Measurements from ENCODE around the gene RBMXL3. TPM values are rescaled to one million over a fixed set of nuclear protein-coding genes. Genes with fewer than 3 reads are reported as not detected.

The RBMXL3 gene
- total RNA-seq, 1 donor from 2014 or later: not detected

GRCh38 chrX:115229337-115230003 lies 40.3 kb downstream of the RBMXL3 start:
- Histone ChIP-seq H3K4me3 (ENCODE audit: low read depth, low read length) (no peak overlapping the region), H3K27me3 (ENCODE audit: control insufficient read depth, insufficient read depth, low read length) (peaks cover 5% of the 10 kb centered on the region), H3K36me3 (ENCODE audit: control insufficient read depth, insufficient read depth, low read length) (no peaks in the 10 kb centered on the region)
- no peak for DNase-seq (ENCODE audit: low read depth)
- no peak for TF ChIP-seq CTCF (IDR thresholded peaks at IDR 0.05; ENCODE audit: insufficient read depth, low read length, poor library complexity, severe bottlenecking)

GRCh38 chrX:115232933-115233496 lies 43.8 kb downstream of the RBMXL3 start:
- Histone ChIP-seq H3K27me3 (ENCODE audit: control insufficient read depth, insufficient read depth, low read length) (peaks cover 5% of the 10 kb centered on the region), H3K4me3 (ENCODE audit: low read depth, low read length) (peak overlapping the region; percentile 70), H3K36me3 (ENCODE audit: control insufficient read depth, insufficient read depth, low read length) (no peaks in the 10 kb centered on the region)
- TF ChIP-seq CTCF (IDR thresholded peaks at IDR 0.05; ENCODE audit: insufficient read depth, low read length, poor library complexity, severe bottlenecking): no peak
- no peak for DNase-seq (ENCODE audit: low read depth)

GRCh38 chrX:115233497-115234455 lies 44.6 kb downstream of the RBMXL3 start, which contains the start of gene LRCH2:
Gene LRCH2 (minus strand): TSS chrX:115234096. CDS start chrX:115234041, 55 bp downstream.
- no peaks in the 10 kb centered on the region for H3K36me3 ChIP-seq (ENCODE audit: control insufficient read depth, insufficient read depth, low read length)
- no peak for TF ChIP-seq CTCF (IDR thresholded peaks at IDR 0.05; ENCODE audit: insufficient read depth, low read length, poor library complexity, severe bottlenecking)
- H3K27me3 ChIP-seq (ENCODE audit: control insufficient read depth, insufficient read depth, low read length): peaks cover 5% of the 10 kb centered on the region
- DNase-seq (ENCODE audit: low read depth): no peak
- H3K4me3 ChIP-seq (ENCODE audit: low read depth, low read length): peak within 1 kb of the TSS; percentile 70

GRCh38 chrX:115234461-115234860 lies 45.3 kb downstream of the RBMXL3 start:
- Histone ChIP-seq H3K4me3 (ENCODE audit: low read depth, low read length) (peak overlapping the region; percentile 70), H3K36me3 (ENCODE audit: control insufficient read depth, insufficient read depth, low read length) (no peaks in the 10 kb centered on the region), H3K27me3 (ENCODE audit: control insufficient read depth, insufficient read depth, low read length) (peaks cover 5% of the 10 kb centered on the region)
- TF ChIP-seq CTCF (IDR thresholded peaks at IDR 0.05; ENCODE audit: insufficient read depth, low read length, poor library complexity, severe bottlenecking): no peak
- DNase-seq (ENCODE audit: low read depth): no peak

- Histone ChIP-seq H3K36me3 (ENCODE audit: control insufficient read depth, insufficient read depth, low read length) (no peaks in the 10 kb centered on the region), H3K27me3 (ENCODE audit: control insufficient read depth, insufficient read depth, low read length) (peaks cover 5% of the 10 kb centered on the region), H3K4me3 (ENCODE audit: low read depth, low read length) (no peak overlapping the region)
- TF ChIP-seq CTCF (IDR thresholded peaks at IDR 0.05; ENCODE audit: insufficient read depth, low read length, poor library complexity, severe bottlenecking): no peak
- no peak for DNase-seq (ENCODE audit: low read depth)
Observed at GRCh38 chrX:115236560-115236959, 47.4 kb downstream of the RBMXL3 start.
